OCI-LY1 (cell line): ENCODE results near the gene SPRED1.

ENCODE experiments used
- H2AFZ ChIP-seq: fragments of 200-600 bp; sonication (generic), shearing (Covaris generic); 2 replicates; pipeline ENCODE4 v1.6.0; 2014; ENCODE audit warnings: antibody characterized with exemption, mild to moderate bottlenecking, low read length
- H3F3A ChIP-seq: fragments of 200-600 bp; sonication (generic), shearing (Covaris generic); 2 replicates; pipeline ENCODE4 v1.6.0; 2014; ENCODE audit warnings: mild to moderate bottlenecking, antibody characterized with exemption, low read length, moderate library complexity; ENCODE audit not compliant: insufficient read depth
- H3K27ac ChIP-seq: fragments of 200-600 bp; sonication (generic); 2 replicates; pipeline ENCODE4 v1.5.1; 2014; ENCODE audit warnings: low read length, mixed run types, mild to moderate bottlenecking, low read depth; ENCODE audit not compliant: poor library complexity, severe bottlenecking
- H3K27me3 ChIP-seq: fragments of 200-600 bp; sonication (generic); 2 replicates; pipeline ENCODE4 v1.6.0; 2014; ENCODE audit warnings: antibody characterized with exemption, mild to moderate bottlenecking, low read length, moderate library complexity; ENCODE audit not compliant: insufficient read depth
- H3K36me3 ChIP-seq: fragments of 200-600 bp; sonication (generic); 2 replicates; pipeline ENCODE4 v1.6.1; 2014; ENCODE audit warnings: mild to moderate bottlenecking, antibody characterized with exemption, low read length, moderate library complexity, mixed read lengths; ENCODE audit not compliant: insufficient read depth
- H3K4me1 ChIP-seq: fragments of 200-600 bp; sonication (generic); 2 replicates; pipeline ENCODE4 v1.5.1; 2014; ENCODE audit warnings: mild to moderate bottlenecking, low read length, moderate library complexity; ENCODE audit not compliant: insufficient read depth, severe bottlenecking
- H3K4me2 ChIP-seq: fragments of 200-600 bp; sonication (generic), shearing (Covaris generic); 2 replicates; pipeline ENCODE4 v1.6.1; 2014; ENCODE audit warnings: low read length
- H3K4me3 ChIP-seq: fragments of 200-600 bp; sonication (generic); 2 replicates; pipeline ENCODE4 v1.5.1; 2014; ENCODE audit warnings: low read length, low read depth, mild to moderate bottlenecking, mixed read lengths; ENCODE audit not compliant: poor library complexity, severe bottlenecking
- H3K79me2 ChIP-seq: fragments of 200-600 bp; shearing (Covaris generic); 2 replicates; pipeline ENCODE4 v1.6.1; 2016; ENCODE audit warnings: mixed run types, low read length, mixed read lengths; ENCODE audit not compliant: insufficient read depth
- H3K9ac ChIP-seq: fragments of 200-600 bp; sonication (generic), shearing (Covaris generic); 2 replicates; pipeline ENCODE4 v1.6.1; 2014; ENCODE audit warnings: mild to moderate bottlenecking, low read length, mixed read lengths
- H3K9me2 ChIP-seq: fragments of 200-600 bp; sonication (generic), shearing (Covaris generic); 2 replicates; pipeline ENCODE4 v1.6.1; 2014; ENCODE audit warnings: low read depth, mild to moderate bottlenecking, low read length, mixed read lengths
- H3K9me3 ChIP-seq: fragments of 200-600 bp; shearing (Covaris generic); 2 replicates; pipeline ENCODE4 v1.6.1; 2014; ENCODE audit warnings: low read length, mixed read lengths
- H4K20me1 ChIP-seq: fragments of 200-600 bp; sonication (generic), shearing (Covaris generic); 2 replicates; pipeline ENCODE4 v1.6.0; 2016; ENCODE audit warnings: mild to moderate bottlenecking, low read length; ENCODE audit not compliant: insufficient read depth
- EZH2 ChIP-seq: fragments of 200-600 bp; sonication (generic), shearing (Covaris generic); IDR thresholded peaks from 2 replicates; pipeline ENCODE4 v1.8.0; 2017; ENCODE audit warnings: borderline replicate concordance, mixed run types, mild to moderate bottlenecking, antibody characterized with exemption, low read length, moderate library complexity, mixed read lengths
- TF ChIP-seq, protein P1 (sequence below): fragments of 200-600 bp; sonication (generic), shearing (Covaris generic); IDR thresholded peaks from 2 replicates; pipeline ENCODE4 v1.5.1; 2017; ENCODE audit warnings: mild to moderate bottlenecking, antibody characterized with exemption, low read length, moderate library complexity, mixed read lengths

Gene SPRED1

DNA sequence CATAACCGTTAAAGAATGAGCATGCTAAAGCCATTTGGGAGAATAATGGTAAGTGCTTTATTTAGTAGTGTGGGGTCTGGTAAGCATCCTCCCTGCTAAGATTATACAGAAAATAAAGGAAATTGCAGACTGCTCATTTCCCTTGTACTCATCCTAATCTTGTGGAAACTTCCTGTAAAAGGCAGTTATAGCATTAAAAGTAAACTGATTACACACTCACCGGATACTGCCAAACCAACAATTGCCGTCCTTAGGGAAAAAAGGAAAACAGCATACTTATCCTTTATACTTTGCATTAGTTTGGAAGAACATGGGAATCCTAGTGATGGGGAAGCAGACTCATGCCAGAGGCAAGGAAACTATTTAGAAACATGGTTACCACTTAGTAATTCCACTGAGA, 5.3 kb upstream of the SPRED1 start:
- no peak overlapping the region for H3K27ac ChIP-seq
- no peaks in the 10 kb centered on the region for H3K36me3 ChIP-seq
- H3K79me2 ChIP-seq = no peaks in the 10 kb centered on the region
- no peak overlapping the region for H3K9ac ChIP-seq
- TF ChIP-seq, protein P1, sequence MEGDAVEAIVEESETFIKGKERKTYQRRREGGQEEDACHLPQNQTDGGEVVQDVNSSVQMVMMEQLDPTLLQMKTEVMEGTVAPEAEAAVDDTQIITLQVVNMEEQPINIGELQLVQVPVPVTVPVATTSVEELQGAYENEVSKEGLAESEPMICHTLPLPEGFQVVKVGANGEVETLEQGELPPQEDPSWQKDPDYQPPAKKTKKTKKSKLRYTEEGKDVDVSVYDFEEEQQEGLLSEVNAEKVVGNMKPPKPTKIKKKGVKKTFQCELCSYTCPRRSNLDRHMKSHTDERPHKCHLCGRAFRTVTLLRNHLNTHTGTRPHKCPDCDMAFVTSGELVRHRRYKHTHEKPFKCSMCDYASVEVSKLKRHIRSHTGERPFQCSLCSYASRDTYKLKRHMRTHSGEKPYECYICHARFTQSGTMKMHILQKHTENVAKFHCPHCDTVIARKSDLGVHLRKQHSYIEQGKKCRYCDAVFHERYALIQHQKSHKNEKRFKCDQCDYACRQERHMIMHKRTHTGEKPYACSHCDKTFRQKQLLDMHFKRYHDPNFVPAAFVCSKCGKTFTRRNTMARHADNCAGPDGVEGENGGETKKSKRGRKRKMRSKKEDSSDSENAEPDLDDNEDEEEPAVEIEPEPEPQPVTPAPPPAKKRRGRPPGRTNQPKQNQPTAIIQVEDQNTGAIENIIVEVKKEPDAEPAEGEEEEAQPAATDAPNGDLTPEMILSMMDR = no peak
- no peak for TF ChIP-seq EZH2
- H3K4me3 ChIP-seq = no peak overlapping the region
- H3K4me1 ChIP-seq = peaks cover 8% of the 10 kb centered on the region
- no peak overlapping the region for H3K4me2 ChIP-seq
- no peaks in the 10 kb centered on the region for H3K9me2 ChIP-seq
- no peaks in the 10 kb centered on the region for H3F3A ChIP-seq
- no peaks in the 10 kb centered on the region for H3K9me3 ChIP-seq
- H3K27me3 ChIP-seq = no peaks in the 10 kb centered on the region
- H2AFZ ChIP-seq = no peak overlapping the region
- H4K20me1 ChIP-seq = no peaks in the 10 kb centered on the region

DNA sequence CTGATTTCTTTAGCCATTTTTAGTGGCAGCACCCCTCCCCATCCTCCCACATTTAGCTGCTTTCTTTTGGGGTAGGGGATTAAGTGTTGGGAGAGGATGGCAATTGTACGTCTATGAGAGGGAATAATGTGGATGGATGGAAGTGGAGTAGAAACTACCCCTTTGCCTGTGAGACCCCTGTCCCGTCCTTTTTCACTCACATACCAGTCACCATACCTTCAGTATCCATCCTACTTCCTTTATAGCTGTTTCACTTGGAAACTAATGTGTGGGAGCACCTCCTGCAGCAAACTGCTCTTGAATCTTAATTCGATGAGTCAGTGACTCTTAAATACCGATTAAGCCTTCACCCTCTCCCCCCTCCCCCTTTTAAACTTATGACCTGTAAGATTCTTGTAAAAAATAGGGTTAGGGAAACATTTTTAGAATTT, 730 bp downstream of the SPRED1 start:
- no peak overlapping the region for H3K27ac ChIP-seq
- peaks cover 4% of the 10 kb centered on the region; the same call in 1 of the 2 replicates for H4K20me1 ChIP-seq
- peaks cover 36% of the 10 kb centered on the region for H3K79me2 ChIP-seq
- no peaks in the 10 kb centered on the region for H3K9me2 ChIP-seq
- no peaks in the 10 kb centered on the region for H3K36me3 ChIP-seq
- TF ChIP-seq, protein P1 = no peak
- TF ChIP-seq EZH2 = no peak
- no peak overlapping the region for H2AFZ ChIP-seq
- H3K4me2 ChIP-seq = peak overlapping the region; percentile 94
- H3K27me3 ChIP-seq = no peaks in the 10 kb centered on the region
- no peaks in the 10 kb centered on the region for H3F3A ChIP-seq
- peak overlapping the region; percentile 80 for H3K9ac ChIP-seq
- peak overlapping the region; percentile 91 for H3K4me3 ChIP-seq
- H3K9me3 ChIP-seq = no peaks in the 10 kb centered on the region
- peaks cover 34% of the 10 kb centered on the region for H3K4me1 ChIP-seq

DNA sequence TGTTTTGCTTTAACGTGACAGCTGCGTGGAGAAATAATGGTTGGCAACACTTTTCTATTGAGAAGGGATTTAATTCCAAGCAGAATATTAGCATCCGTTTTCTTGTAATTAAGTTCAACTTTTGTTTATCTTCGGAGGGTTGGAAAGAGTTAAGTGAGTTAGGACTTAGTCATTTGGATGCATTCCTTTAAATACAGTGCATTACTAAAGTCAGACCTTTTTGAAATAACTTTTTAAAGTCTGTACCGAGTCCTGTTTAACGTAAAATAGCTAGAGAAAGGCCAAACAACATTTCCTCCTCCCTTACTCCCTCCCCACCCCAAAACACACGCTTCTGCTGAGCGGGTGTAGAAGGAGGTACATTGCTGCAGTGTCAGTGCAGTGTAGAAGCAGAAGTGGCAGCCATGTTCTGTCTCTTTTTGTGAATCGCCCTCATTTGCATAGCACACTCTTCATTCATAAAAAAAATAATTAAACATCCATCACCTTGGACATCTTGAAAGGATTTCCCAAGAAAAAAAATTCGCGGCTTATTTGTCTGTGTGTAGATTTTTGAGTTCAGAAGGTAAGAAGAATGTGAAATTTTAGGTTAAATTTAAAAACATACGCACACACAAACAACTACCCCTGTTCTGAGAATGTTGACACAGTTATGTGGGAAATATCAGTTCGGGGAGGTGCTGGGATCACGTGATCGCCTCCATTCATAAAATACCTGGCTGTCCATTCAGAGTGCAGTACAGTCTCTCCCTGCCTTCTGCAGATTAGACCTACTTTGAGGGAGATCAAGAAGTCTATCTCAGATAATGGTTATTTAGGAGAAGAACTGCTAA, 1.6 kb downstream of the SPRED1 start:
- H3K4me3 ChIP-seq = peak overlapping the region; percentile 91

More for the DNA sequence above, 1.6 kb downstream of the SPRED1 start:
- H3F3A ChIP-seq = no peaks in the 10 kb centered on the region
- H3K9me3 ChIP-seq = no peaks in the 10 kb centered on the region
- H3K27ac ChIP-seq = no peak overlapping the region
- no peaks in the 10 kb centered on the region for H3K27me3 ChIP-seq
- H3K4me2 ChIP-seq = peak overlapping the region; percentile 94
- TF ChIP-seq, protein P1 = no peak
- TF ChIP-seq EZH2 = no peak
- H4K20me1 ChIP-seq = peaks cover 4% of the 10 kb centered on the region; the same call in 1 of the 2 replicates
- H3K9me2 ChIP-seq = no peaks in the 10 kb centered on the region
- peaks cover 34% of the 10 kb centered on the region for H3K4me1 ChIP-seq
- no peaks in the 10 kb centered on the region for H3K36me3 ChIP-seq
- H2AFZ ChIP-seq = no peak overlapping the region
- peak overlapping the region; percentile 20; the same call in 1 of the 2 replicates for H3K9ac ChIP-seq
- H3K79me2 ChIP-seq = peaks cover 43% of the 10 kb centered on the region
